ENCODE results near the gene GRID1.

GRCh38 chr10:85983051-85983450 lies 383.5 kb downstream of the GRID1 start:
- TF ChIP-seq CTCF (IDR thresholded peaks at IDR 0.05) (no peak), POLR2A (IDR thresholded peaks at IDR 0.05) (no peak)

Data from Peyer's patch (tissue), 4 donors.